Stimulated activated CD8-positive, alpha-beta memory T cell treated with anti-CD3 and anti-CD28 coated beads, Interleukin-12 subunit alpha, Interleukin-12 subunit beta, amount 100 ng/mL, for 1 hour (primary cell): ENCODE data around the gene TRDMT1.

ENCODE experiments used
- DNase-seq: peaks from one replicate; pipeline ENCODE4 v3.0.0-alpha.2; 2020; ENCODE audit warnings: low read depth

Gene TRDMT1

DNA sequence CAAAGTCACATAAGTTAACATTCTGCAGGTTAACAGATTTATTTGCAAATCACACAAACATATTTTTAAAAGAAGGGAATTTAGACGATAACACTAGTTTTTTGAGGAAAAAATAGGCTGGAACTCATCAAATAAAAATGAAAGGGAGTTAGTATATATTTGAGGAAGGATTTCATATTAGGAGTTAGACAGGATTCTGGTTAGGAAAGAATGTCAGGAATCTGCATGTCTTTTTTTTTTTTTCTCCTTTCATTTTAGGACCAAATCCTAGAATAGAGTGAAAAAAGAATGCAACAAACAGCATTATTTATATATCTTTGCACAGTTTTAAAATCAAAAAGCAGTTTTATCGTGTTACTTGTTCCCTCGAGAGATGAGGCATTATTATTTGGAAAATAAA is 8.9 kb upstream of the TRDMT1 start:
- no peak for DNase-seq

DNA sequence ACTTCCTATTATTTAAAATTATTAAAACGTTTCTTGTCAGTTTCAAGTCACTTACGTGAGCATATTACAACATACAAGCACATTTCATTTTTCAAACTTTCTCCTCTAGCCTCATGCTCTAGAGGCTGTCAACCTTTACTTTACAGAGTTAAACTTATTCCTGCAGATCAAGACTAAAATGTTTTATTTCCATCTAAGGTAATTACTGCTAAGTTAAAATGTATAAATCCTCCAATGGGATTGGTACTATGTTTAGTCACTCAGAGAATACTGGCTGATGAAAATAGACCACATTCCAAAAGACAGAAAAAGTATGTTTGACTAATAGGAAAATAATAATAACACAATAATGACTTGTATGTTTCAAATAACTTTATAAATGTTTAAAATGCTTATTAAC is 8.4 kb upstream of the TRDMT1 start:
- no peak for DNase-seq

- DNase-seq = no peak
These were observed 7.8 kb upstream of the TRDMT1 start for GRCh38 chr10:17209302-17209701.

DNA sequence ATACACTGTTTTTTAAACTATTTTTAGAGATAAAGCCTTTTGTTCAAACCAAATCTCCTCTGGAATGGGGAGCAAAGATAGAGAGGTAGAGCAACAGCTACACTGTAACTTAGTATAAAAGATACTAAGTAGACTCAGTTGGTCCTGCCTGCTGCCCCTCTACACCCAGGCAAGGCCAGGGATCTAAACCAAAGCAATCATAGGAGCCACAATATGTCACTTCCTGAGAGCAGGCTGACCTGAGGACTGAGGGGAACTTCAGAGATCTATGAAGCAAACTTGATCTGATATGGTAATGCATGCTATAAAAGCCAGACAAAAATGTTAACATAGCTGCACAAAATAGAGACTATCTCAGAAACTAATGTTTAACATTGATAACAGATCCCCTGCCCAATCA is 7.0 kb upstream of the TRDMT1 start:
- no peak for DNase-seq

- DNase-seq = no peak
These were observed 4.8 kb upstream of the TRDMT1 start for GRCh38 chr10:17206210-17206709.

DNA sequence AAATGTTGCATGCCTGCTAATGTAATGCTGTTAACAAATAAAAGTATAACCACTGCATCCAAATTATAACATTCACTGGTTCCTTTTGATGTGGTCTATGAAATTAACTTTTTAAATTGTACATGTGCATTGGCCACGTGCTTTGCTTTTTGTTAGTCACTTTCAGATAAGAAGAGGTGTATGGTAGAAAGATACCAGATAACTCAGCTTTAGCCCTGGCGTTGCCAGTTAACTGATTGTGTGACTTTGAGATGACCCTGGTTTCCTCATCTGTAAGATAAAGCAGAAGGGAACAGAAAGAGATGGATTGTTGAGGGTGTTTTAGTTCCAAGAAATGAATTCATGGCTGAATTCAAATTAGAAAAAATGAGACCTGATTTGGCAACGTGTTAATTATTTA is 1.9 kb upstream of the TRDMT1 start:
- DNase-seq = no peak

DNA sequence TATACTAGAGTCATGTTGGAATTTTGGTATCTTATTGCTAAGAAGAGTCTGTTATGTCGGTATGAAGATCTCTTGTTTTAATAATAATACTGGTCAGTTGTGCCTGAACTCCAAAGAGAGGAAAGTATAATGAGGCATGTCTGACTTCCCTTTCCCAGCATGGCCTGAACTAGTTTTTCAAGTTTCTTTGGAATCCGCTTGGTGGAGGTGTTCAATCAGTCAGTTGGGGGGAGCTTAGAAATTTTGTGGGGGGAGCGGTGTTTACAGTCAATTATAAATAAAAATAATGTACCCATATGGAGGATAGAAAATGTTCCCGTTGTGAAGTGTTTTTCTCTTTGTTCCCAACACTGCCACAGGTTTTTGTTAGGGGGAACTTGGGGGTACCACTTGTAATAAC is 1.5 kb upstream of the TRDMT1 start:
- no peak for DNase-seq

- no peak for DNase-seq
These were observed 1.0 kb upstream of the TRDMT1 start for GRCh38 chr10:17202506-17202905.

DNA sequence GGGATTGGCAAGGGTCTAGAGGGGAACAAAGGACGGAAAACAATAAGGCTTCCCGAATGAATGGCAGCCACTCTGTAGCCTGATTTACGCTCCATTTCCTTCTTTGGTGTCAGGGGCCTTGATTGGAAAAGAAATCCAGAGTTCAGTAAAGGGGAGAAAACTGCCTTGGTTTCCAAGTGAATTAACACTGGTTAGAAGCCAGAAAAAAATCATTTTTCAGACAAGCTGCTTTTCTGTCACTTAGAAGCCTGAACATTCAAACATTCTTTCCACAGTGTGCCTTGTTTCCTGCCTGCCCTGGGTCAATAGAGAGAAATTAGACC is 283 bp upstream of the TRDMT1 start:
- DNase-seq = no peak

DNA sequence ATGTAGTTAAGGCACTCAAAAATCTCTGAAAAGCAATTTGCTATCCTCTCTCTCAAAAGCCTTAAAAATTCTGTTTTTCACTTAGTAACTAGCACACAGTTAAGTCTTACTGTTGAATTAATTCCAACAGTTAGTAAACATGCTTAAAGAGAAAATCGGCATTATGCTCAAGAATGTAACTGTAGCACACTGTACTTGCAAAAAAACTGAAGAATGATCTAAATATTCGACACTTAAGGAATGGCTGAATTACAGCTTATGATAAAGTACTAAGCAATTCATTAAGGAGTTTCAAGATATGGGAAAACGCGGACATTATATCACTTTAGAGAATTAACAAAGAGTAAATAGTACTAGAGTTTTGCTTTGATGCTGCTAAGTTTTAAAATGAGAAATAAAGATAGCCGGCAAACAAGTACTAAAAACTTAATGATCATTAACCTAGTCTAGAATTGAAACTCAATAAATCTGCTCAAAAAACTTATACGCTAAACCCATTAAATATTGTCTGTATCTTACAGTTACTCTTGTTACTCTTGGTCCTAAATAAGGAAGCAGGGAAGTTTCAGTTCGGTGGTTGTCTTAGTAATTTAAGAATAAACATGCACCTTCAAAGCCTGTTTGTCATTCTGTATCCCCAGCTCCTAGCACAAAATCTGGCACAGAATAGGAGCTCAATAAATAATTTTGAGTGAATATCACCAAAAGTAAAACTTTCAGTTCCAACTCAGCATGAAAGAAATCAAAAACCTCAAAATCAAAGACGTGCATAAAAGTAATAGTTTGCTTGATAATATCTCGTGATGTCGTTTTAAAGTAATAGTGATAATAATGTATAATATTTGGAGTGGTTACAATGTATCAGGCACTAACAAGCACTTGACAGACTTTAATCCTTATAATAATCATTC is 1.2 kb downstream of the TRDMT1 start:
- DNase-seq = no peak

- DNase-seq = no peak
These were observed 2.1 kb downstream of the TRDMT1 start for GRCh38 chr10:17199351-17199804.

- no peak for DNase-seq
These were observed 4.9 kb downstream of the TRDMT1 start for GRCh38 chr10:17196573-17196972.

DNA sequence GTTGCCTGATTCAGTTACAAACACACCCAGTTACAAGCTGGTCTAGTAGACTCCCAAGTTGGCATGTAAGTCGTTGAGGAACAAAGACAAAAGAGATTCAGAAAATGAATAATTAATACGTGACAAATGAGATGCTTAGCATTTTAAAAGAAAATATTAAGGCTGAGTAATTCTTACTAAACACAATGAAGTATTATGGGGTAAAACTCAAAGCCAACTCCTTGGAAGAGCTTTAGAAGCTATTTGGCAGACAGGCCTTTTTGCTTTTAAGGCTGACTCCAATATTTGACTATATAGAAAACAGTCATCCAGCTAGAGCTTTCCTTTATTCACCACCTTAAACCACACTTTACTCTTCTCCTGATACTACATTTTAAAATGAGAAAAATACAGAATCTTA is 5.4 kb downstream of the TRDMT1 start:
- DNase-seq = no peak

DNA sequence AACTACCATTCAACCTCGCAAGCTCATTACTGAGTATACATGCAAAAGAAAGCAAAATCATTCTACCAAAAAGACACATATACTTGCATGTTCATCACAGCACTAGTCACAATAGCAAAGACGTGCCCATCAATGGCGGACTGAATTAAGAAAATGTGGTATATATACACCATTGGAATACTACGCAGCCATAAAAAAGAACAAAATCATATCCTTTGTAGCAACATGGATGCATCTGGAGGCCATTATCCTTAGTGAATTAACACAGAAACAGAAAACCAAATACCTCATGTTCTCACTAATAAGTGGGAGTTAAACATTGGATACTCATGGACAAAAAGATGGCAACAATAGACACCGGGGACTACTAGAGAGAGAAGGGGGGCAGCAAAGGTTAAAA is 6.4 kb downstream of the TRDMT1 start:
- no peak for DNase-seq

- no peak for DNase-seq
These were observed 10.9 kb downstream of the TRDMT1 start for GRCh38 chr10:17190602-17191001.

DNA sequence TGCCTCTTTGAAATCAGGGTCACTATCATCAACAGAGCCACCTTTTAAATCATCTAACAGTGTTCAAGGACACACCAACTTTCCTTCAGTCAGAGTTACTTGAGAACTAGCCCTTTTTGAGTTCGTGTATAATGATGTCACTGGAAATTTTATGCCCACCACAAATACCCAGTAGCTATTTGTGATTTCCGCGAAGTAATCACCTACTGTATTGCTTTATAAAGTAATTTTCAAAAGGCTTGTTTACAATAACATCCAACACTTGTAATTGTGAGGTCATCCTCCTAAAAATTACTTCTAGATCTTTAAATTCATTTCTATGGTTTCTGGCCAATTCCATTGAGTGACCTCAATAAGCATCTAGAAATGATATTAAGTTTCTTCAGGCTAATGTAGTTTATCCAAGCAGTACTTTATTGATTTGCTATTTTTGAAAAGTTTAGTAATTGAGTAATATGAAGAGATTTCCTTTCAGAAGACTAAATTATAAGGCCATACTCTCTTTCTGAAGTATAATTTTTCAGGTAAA is 12.8 kb downstream of the TRDMT1 start:
- no peak for DNase-seq

- DNase-seq = no peak
These were observed 15.6 kb downstream of the TRDMT1 start for GRCh38 chr10:17185873-17186272.

GRCh38 chr10:17183110-17183509 is 18.4 kb downstream of the TRDMT1 start:
- no peak for DNase-seq

DNA sequence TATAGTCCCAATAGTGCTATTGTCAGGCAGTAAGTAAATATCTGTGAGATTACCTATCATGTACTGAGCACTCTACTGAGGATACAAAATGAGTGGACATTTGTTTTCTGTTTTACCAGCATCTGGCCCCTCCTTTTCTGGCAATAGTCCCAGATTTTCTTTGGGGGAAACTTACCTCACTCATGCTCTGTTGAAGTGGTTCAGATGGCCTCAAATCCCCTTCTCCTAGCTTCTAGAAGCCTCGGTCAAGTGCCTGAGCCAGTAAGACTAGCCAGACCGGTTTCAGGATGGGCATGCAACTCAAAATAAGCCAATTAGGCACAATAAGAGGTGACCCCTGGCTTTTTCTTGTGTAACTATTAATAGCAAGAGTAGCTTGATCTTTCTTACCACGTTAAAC is 19.7 kb downstream of the TRDMT1 start:
- no peak for DNase-seq

DNA sequence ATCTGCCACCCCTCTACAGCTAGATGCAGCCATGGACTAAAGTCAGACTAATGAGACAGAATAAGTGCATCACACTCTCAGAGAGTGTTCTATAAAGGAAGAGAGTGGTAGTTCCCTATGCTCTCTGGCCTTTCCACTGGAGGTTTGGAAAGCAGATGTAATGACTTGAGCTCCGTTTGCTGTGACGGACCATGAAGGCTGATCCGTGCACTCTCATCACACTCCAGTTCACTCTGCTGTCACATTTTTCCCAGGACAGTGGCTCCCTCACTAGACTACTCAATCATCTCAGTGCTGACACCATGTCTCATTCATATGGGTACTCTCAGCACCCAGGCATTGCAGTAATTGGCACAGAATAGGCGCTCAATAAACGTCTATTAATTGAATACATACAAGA is 20.4 kb downstream of the TRDMT1 start:
- no peak for DNase-seq

DNA sequence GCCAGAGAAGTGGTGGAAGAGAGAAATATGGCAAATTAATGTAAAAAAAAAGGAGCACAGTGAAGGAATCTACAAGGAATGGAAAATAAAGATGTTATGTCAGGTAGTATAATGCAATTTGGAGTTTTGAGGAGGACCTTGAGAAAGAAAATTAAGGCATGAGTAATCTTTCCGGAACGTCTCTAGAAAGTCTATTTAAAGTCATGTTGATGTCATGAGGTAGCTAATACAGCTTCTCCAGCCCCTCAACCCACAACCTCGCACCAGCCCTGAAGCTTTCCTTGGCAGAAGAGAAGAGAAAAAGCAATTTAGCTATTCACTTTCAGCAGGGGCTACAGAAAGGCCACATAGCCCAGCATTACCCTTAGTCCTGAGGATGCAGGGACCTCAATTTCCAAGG is 22.5 kb downstream of the TRDMT1 start:
- DNase-seq = no peak

DNA sequence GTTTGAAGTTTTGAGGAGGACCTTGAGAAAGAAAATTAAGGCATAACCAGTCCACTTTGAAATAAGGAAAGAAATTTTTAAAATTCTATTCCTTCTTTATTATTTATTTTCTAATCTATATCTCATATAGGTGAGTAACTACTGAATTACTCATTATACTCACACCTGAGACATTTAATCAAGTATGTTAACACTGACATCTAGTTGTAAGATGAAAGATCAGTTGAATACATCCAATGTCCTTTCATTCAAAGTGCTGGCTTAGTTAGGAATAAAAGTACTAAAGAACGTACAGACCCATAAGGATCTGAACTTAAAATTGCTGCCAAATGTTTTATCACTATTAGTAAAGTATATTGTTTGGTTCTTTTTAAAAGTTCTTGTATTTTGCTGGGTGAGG is 23.5 kb downstream of the TRDMT1 start:
- no peak for DNase-seq

DNA sequence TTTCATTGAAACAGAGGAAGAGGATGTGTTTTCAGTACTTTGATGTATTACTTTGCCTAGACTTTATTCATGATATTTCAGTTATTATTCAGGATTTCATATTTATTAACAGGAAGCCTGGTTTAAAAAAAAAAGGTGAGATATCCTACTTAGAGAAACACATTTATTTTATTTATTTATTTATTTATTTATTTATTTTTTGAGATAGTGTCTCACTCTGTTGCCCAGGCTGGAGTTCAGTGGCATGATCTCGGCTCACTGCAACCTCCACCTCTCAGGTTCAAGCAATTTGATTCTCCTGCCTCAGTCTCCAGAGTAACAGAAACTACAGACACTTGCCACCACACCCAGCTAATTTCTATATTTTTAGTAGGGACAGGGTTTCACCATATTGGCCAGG is 24.5 kb downstream of the TRDMT1 start:
- DNase-seq = no peak

GRCh38 chr10:17176091-17176490 is 25.4 kb downstream of the TRDMT1 start:
- no peak for DNase-seq
